Measurements from ENCODE around the gene HOXA4. TPM values are rescaled to one million over a fixed set of nuclear protein-coding genes. Genes with fewer than 3 reads are reported as not detected.

HOXA4 gene
- total and polyA plus RNA-seq, 8 donors, result 0.55 to 17.0 (median 4.2) TPM

- Histone ChIP-seq H3K4me1 (no peaks in the 10 kb centered on the region), H3K36me3 (no peaks in the 10 kb centered on the region), H3K27me3 (no peaks in the 10 kb centered on the region), H3K27ac (no peak overlapping the region), H3K9me3 (no peaks in the 10 kb centered on the region), H3K4me3 (no peak overlapping the region)
- 54 to 65% (median 59%) methylated on average over 4 of the region's 4 CpGs for WGBS, 5 donors
- intact Hi-C loops (cut with DNase I; ENCODE audit: low total_unique reads), result no loop called here
- no peak for TF ChIP-seq POLR2A (IDR thresholded peaks at IDR 0.05)
- peak in 1 of 2 donors; percentile 26 for DNase-seq
Measured at GRCh38 chr7:27080844-27081436, 49.6 kb downstream of the HOXA4 start.

GRCh38 chr7:27079234-27079975 is 51.2 kb downstream of the HOXA4 start:
- H3K27me3 ChIP-seq, result peaks cover 0 to 3% (median 0%) of the 10 kb centered on the region in 3 donors
- H3K9me3 ChIP-seq, result peaks cover 0 to 4% (median 2%) of the 10 kb centered on the region in 4 donors
- no peak for TF ChIP-seq EP300 (IDR thresholded peaks at IDR 0.05)
- TF ChIP-seq POLR2AphosphoS5 (IDR thresholded peaks at IDR 0.05), result no peak
- no peak for TF ChIP-seq POLR2A (IDR thresholded peaks at IDR 0.05)
- TF ChIP-seq CTCF (IDR thresholded peaks at IDR 0.05), result no peak
- H3K4me3 ChIP-seq, result no peak overlapping the region
- H3K27ac ChIP-seq, result no peak overlapping the region
- intact Hi-C loops (cut with DNase I; ENCODE audit: low total_unique reads), result no loop called here
- no peak for DNase-seq
- no peaks in the 10 kb centered on the region for H3K36me3 ChIP-seq
- H3K4me1 ChIP-seq, result no peaks in the 10 kb centered on the region
- WGBS, 5 donors, result 86 to 96% (median 94%) methylated on average over 1 of the region's 1 CpG

DNA sequence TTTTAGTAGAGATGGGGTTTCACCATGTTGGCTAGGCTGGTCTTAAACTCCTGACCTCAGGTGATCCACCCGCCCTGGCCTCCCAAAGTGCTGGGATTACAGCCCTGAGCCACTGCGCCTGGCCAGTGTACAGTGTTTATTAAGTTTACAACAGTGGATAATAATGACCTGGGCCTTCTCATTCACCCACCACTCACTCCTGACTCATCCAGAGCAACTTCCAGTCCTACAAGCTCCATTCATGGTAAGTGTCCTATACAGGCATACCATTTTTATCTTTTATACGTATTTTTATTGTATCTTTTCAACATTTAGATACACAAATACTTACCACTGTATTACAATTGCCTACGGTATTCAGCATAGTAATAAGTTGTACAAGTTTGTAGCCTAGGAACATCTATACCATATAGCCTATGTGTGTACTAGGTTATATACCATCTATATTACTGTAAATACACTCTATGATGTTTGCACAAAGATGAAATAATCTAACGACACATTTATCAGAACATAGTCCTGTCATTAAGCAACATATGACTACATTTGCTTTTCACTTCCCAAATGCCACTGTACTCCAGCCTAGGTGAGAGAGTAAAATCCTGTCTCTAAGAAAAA is 51.8 kb downstream of the HOXA4 start:
- intact Hi-C loops (cut with DNase I; ENCODE audit: low total_unique reads), result no loop called here
- H3K4me3 ChIP-seq, result no peak overlapping the region
- TF ChIP-seq POLR2A (IDR thresholded peaks at IDR 0.05) (no peak), EP300 (IDR thresholded peaks at IDR 0.05) (no peak), CTCF (IDR thresholded peaks at IDR 0.05) (no peak), POLR2AphosphoS5 (IDR thresholded peaks at IDR 0.05) (no peak)
- H3K36me3 ChIP-seq, result no peaks in the 10 kb centered on the region
- H3K27ac ChIP-seq, result no peak overlapping the region
- H3K27me3 ChIP-seq, result peaks cover 0 to 3% (median 0%) of the 10 kb centered on the region in 3 donors
- peaks cover 0 to 4% (median 2%) of the 10 kb centered on the region in 4 donors for H3K9me3 ChIP-seq
- no peak for DNase-seq
- 80 to 88% (median 83%) methylated on average over 5 of the region's 5 CpGs for WGBS, 5 donors
- H3K4me1 ChIP-seq, result no peaks in the 10 kb centered on the region

Small RNAs within 50 kb of the gene (small RNA-seq; reads per million reads assigned to genes)
- gene AC004080.5, result 0 reads per million in 4 donors
- gene RF01977, result 0 reads per million in 4 donors

Other genes with a start within 250 kb of the HOXA4 start
- under 1 TPM in 1 of 5 donors, not detected in 4; 0.55 TPM for gene HOXA1, start 34.8 kb downstream of the HOXA4 start, total RNA-seq
- 1 to 10 TPM in 1 of 3 donors, under 1 TPM in 1, not detected in 1; 0.31 to 1.1 TPM for gene HOXA1, start 34.8 kb downstream of the HOXA4 start, polyA plus RNA-seq
- gene HOXA2, start 28.1 kb downstream of the HOXA4 start, total RNA-seq, result 1 to 10 TPM in 3 of 5 donors, under 1 TPM in 1, not detected in 1; 0.89 to 2.3 (median 1.1) TPM
- gene HOXA2, start 28.1 kb downstream of the HOXA4 start, polyA plus RNA-seq, result 1 to 10 TPM; 1.1 to 3.7 (median 1.2) TPM
- gene HOXA5, start 12.9 kb upstream of the HOXA4 start, total RNA-seq, result 10 to 100 TPM in 3 of 5 donors, 1 to 10 TPM in 2; 2.9 to 53.1 (median 18.2) TPM
- gene HOXA5, start 12.9 kb upstream of the HOXA4 start, polyA plus RNA-seq, result 10 to 100 TPM in 1 of 3 donors, 1 to 10 TPM in 2; 7.5 to 12.8 (median 7.8) TPM
- 10 to 100 TPM in 1 of 5 donors, 1 to 10 TPM in 1, not detected in 3; 3.7 to 12.7 TPM for gene HOXA6, start 17.0 kb upstream of the HOXA4 start, total RNA-seq
- gene HOXA6, start 17.0 kb upstream of the HOXA4 start, polyA plus RNA-seq, result under 1 TPM in 1 of 3 donors, not detected in 2; 0.81 TPM
- 10 to 100 TPM in 1 of 5 donors, 1 to 10 TPM in 2, under 1 TPM in 2; 0.87 to 42.6 (median 5.2) TPM for gene HOXA3, start 21.8 kb upstream of the HOXA4 start, total RNA-seq
- gene HOXA3, start 21.8 kb upstream of the HOXA4 start, polyA plus RNA-seq, result 1 to 10 TPM; 2.8 to 5.2 (median 4.8) TPM
- 10 to 100 TPM in 1 of 5 donors, 1 to 10 TPM in 3, not detected in 1; 1.1 to 34.8 (median 3.3) TPM for gene HOXA7, start 25.9 kb upstream of the HOXA4 start, total RNA-seq
- 1 to 10 TPM in 1 of 3 donors, under 1 TPM in 2; 0.98 to 7.9 (median 1.00) TPM for gene HOXA7, start 25.9 kb upstream of the HOXA4 start, polyA plus RNA-seq
- 10 to 100 TPM in 1 of 5 donors, not detected in 4; 68.1 TPM for gene HOXA9, start 34.8 kb upstream of the HOXA4 start, total RNA-seq
- gene HOXA9, start 34.8 kb upstream of the HOXA4 start, polyA plus RNA-seq, result under 1 TPM in 1 of 3 donors, not detected in 2; 0.25 TPM
- 100 to 1,000 TPM in 1 of 5 donors, under 1 TPM in 1, not detected in 3; 0.92 to 337 TPM for gene HOXA10, start 43.6 kb upstream of the HOXA4 start, total RNA-seq
- under 1 TPM in 1 of 3 donors, not detected in 2; 0.18 TPM for gene HOXA10, start 43.6 kb upstream of the HOXA4 start, polyA plus RNA-seq
- gene HOXA11, start 54.5 kb upstream of the HOXA4 start, total RNA-seq, result 1 to 10 TPM in 1 of 5 donors, not detected in 4; 5.2 TPM
- not detected for gene HOXA11, start 54.5 kb upstream of the HOXA4 start, polyA plus RNA-seq
- 10 to 100 TPM in 1 of 5 donors, not detected in 4; 29.0 TPM for gene HOXA13, start 69.3 kb upstream of the HOXA4 start, total RNA-seq
- gene HOXA13, start 69.3 kb upstream of the HOXA4 start, polyA plus RNA-seq, result not detected
- gene EVX1, start 112.0 kb upstream of the HOXA4 start, total RNA-seq, result not detected
- not detected for gene EVX1, start 112.0 kb upstream of the HOXA4 start, polyA plus RNA-seq